Ishikawa (cell line): ENCODE results near the gene P2RX4.

Experiments
- EP300 ChIP-seq: IDR thresholded peaks from 2 replicates; pipeline ENCODE4 v1.6.1; 2012; ENCODE audit warnings: borderline replicate concordance
- FOXM1 ChIP-seq: IDR thresholded peaks from 2 replicates; pipeline ENCODE4 v1.6.1; 2012; ENCODE audit warnings: low read depth, borderline replicate concordance
- MAX ChIP-seq: IDR thresholded peaks from 2 replicates; pipeline ENCODE4 v1.6.1; 2012
- REST ChIP-seq: IDR thresholded peaks from 2 replicates; pipeline ENCODE4 v1.6.1; 2012; ENCODE audit warnings: low read depth, mild to moderate bottlenecking
- TAF1 ChIP-seq: IDR thresholded peaks from 2 replicates; pipeline ENCODE4 v1.6.1; 2012; ENCODE audit warnings: low read depth, mild to moderate bottlenecking
- TCF12 ChIP-seq: IDR thresholded peaks from 2 replicates; pipeline ENCODE4 v1.6.1; 2012; ENCODE audit warnings: low read depth
- USF1 ChIP-seq: IDR thresholded peaks from 2 replicates; pipeline ENCODE4 v1.6.1; 2012

GRCh38 chr12:121216102-121216501 lies 6.2 kb downstream of the P2RX4 start:
- TF ChIP-seq REST (no peak), TCF12 (no peak), FOXM1 (no peak), USF1 (no peak), EP300 (no peak), TAF1 (no peak), MAX (no peak)
